OCI-M2 (cell line): ENCODE results near the gene PPP4C.
"Not testable (repeated sequence)": the region's sequence is repeated elsewhere in the genome, so short reads cannot be mapped to it uniquely, and the experiment has no call there.

ENCODE experiments used
- DNase-seq: peaks from one replicate; lab custom pipeline; 2025; ENCODE audit not compliant: unreplicated experiment; lab: John Stamatoyannopoulos, UW

The PPP4C gene

GRCh38 chr16:30075503-30076275 lies at the start of gene PPP4C:
Gene PPP4C, plus strand, starts transcription at chr16:30075994. Its CDS starts 384 bp downstream, at chr16:30076378.
- DNase-seq: no peak

- no peak for DNase-seq
Measured at GRCh38 chr16:30026449-30026848, 49.3 kb upstream of the PPP4C start.

GRCh38 chr16:30027588-30028437 lies 48.0 kb upstream of the PPP4C start:
- DNase-seq: no peak

- DNase-seq: no peak
Measured at GRCh38 chr16:30028438-30029076, 47.2 kb upstream of the PPP4C start.

GRCh38 chr16:30030011-30030685 lies 45.6 kb upstream of the PPP4C start:
- no peak for DNase-seq

GRCh38 chr16:30030841-30031413 lies 44.9 kb upstream of the PPP4C start, which contains the start of gene TLCD3B:
Gene TLCD3B, minus strand, starts transcription at chr16:30031271. Its CDS starts 744 bp downstream, at chr16:30030527.
- no peak for DNase-seq

- DNase-seq: no peak
Measured at GRCh38 chr16:30031477-30031918, 44.3 kb upstream of the PPP4C start.

GRCh38 chr16:30032083-30032819 lies 43.5 kb upstream of the PPP4C start:
- peak; percentile 27 for DNase-seq

- no peak for DNase-seq
Measured at GRCh38 chr16:30033270-30033669, 42.5 kb upstream of the PPP4C start.

- DNase-seq: no peak
Measured at GRCh38 chr16:30040221-30040620, 35.6 kb upstream of the PPP4C start.

GRCh38 chr16:30040690-30041089 lies 35.1 kb upstream of the PPP4C start:
- DNase-seq: not testable (repeated sequence)

GRCh38 chr16:30041841-30042240 lies 34.0 kb upstream of the PPP4C start:
- DNase-seq: no peak

- no peak for DNase-seq
Measured at GRCh38 chr16:30046178-30046577, 29.6 kb upstream of the PPP4C start.

GRCh38 chr16:30046588-30046987 lies 29.2 kb upstream of the PPP4C start:
- DNase-seq: no peak

GRCh38 chr16:30049871-30050270 lies 25.9 kb upstream of the PPP4C start:
- no peak for DNase-seq

GRCh38 chr16:30051518-30051917 lies 24.3 kb upstream of the PPP4C start:
- DNase-seq: no peak

GRCh38 chr16:30052671-30053372 lies 23.0 kb upstream of the PPP4C start:
- DNase-seq: no peak

GRCh38 chr16:30053376-30054015 lies 22.3 kb upstream of the PPP4C start:
- no peak for DNase-seq

- DNase-seq: no peak
Measured at GRCh38 chr16:30054451-30054850, 21.3 kb upstream of the PPP4C start.
